ENCODE data around the gene SHISAL2B. TPM values are rescaled to one million over a fixed set of nuclear protein-coding genes. Genes with fewer than 3 reads are reported as not detected.

Gene SHISAL2B
- total and polyA plus RNA-seq, 2 experiments from 2014 or later: 0.56 TPM; not detected in 1

GRCh38 chr5:64766941-64767340 is 76.6 kb downstream of the SHISAL2B start:
- Histone ChIP-seq H2AFZ (no peak overlapping the region), H3K4me1 (ENCODE audit: insufficient read depth) (peaks cover 35% of the 10 kb centered on the region), H3K27ac (peak overlapping the region; percentile 89), H3K27me3 (no peaks in the 10 kb centered on the region), H3K36me3 (replicated peaks; ENCODE audit: insufficient read depth, low read depth) (no peaks in the 10 kb centered on the region), H3K9me3 (ENCODE audit: low read depth) (no peaks in the 10 kb centered on the region), H3K4me3 (peak overlapping the region; percentile 51), H4K20me1 (ENCODE audit: insufficient read depth, poor library complexity, severe bottlenecking) (peaks cover 5% of the 10 kb centered on the region), H3K9me2 (replicated peaks; ENCODE audit: insufficient read depth) (no peaks in the 10 kb centered on the region), H3K79me2 (peaks cover 91% of the 10 kb centered on the region), H3K4me2 (peak overlapping the region; percentile 88)
- DNase-seq (ENCODE audit: low spot score): no peak
- TF ChIP-seq EZH2 (IDR thresholded peaks at IDR 0.05; ENCODE audit: borderline replicate concordance) (no peak), EZH2phosphoT487 (IDR thresholded peaks at IDR 0.05; ENCODE audit: low read depth, severe bottlenecking, unreplicated experiment) (no peak), CTCF (IDR thresholded peaks at IDR 0.05; ENCODE audit: poor library complexity) (no peak)
- 91% methylated on average over 2 of the region's 2 CpGs for WGBS (ENCODE audit: low lambda C conversion rate, missing lambda C conversion rate)

Other genes with a start within 250 kb of the SHISAL2B start
- 0.77 and 1.4 TPM in 2 replicates for gene RGS7BP, start 184.5 kb upstream of the SHISAL2B start, total RNA-seq
- gene RGS7BP, start 184.5 kb upstream of the SHISAL2B start, polyA plus RNA-seq: 0.75 TPM in 1 of 2 replicates, not detected in the other
- 18.7 and 19.6 TPM in 2 replicates for gene SREK1IP1, start 78.2 kb downstream of the SHISAL2B start, total RNA-seq
- 27.3 and 29.3 TPM in 2 replicates for gene SREK1IP1, start 78.2 kb downstream of the SHISAL2B start, polyA plus RNA-seq
- 15.8 and 21.6 TPM in 2 replicates for gene CWC27, start 78.4 kb downstream of the SHISAL2B start, total RNA-seq
- 28.8 and 32.5 TPM in 2 replicates for gene CWC27, start 78.4 kb downstream of the SHISAL2B start, polyA plus RNA-seq

Data from hepatocyte (in vitro differentiated cells).